ENCODE results near the gene DDTL.
"Not testable (repeated sequence)": the region's sequence is repeated elsewhere in the genome, so short reads cannot be mapped to it uniquely, and the experiment has no call there.

The DDTL gene

GRCh38 chr22:23966568-23966967 lies at the start of gene DDTL:
TSS of gene DDTL (plus strand) at chr22:23966888. CDS start at chr22:23966915, 27 bp downstream.
- H3K4me3 ChIP-seq (ENCODE audit: low read depth, low read length); in situ Hi-C loops (cut with HindIII; ENCODE audit: low sequenced_read_pairs); DNase-seq (ENCODE audit: low read depth, low spot score): not testable (repeated sequence)

GRCh38 chr22:23920267-23920611 lies 46.4 kb upstream of the DDTL start:
- DNase-seq (ENCODE audit: low read depth, low spot score); H3K4me3 ChIP-seq (ENCODE audit: low read depth, low read length); in situ Hi-C loops (cut with HindIII; ENCODE audit: low sequenced_read_pairs): not testable (repeated sequence)

- in situ Hi-C loops (cut with HindIII; ENCODE audit: low sequenced_read_pairs); DNase-seq (ENCODE audit: low read depth, low spot score); H3K4me3 ChIP-seq (ENCODE audit: low read depth, low read length): not testable (repeated sequence)
These were observed 45.0 kb upstream of the DDTL start for GRCh38 chr22:23921586-23922201.

GRCh38 chr22:23922921-23923320 lies 43.8 kb upstream of the DDTL start:
- in situ Hi-C loops (cut with HindIII; ENCODE audit: low sequenced_read_pairs) = no loop called here
- no peak for DNase-seq (ENCODE audit: low read depth, low spot score)
- no peak overlapping the region for H3K4me3 ChIP-seq (ENCODE audit: low read depth, low read length)
- TF ChIP-seq CTCF (IDR thresholded peaks at IDR 0.05; ENCODE audit: low read depth, low read length) = no peak

- no peak for TF ChIP-seq CTCF (IDR thresholded peaks at IDR 0.05; ENCODE audit: low read depth, low read length)
- DNase-seq (ENCODE audit: low read depth, low spot score) = no peak
- in situ Hi-C loops (cut with HindIII; ENCODE audit: low sequenced_read_pairs) = no loop called here
- no peak overlapping the region for H3K4me3 ChIP-seq (ENCODE audit: low read depth, low read length)
These were observed 41.6 kb upstream of the DDTL start for GRCh38 chr22:23925020-23925606.

GRCh38 chr22:23926561-23926960 lies 40.1 kb upstream of the DDTL start:
- in situ Hi-C loops (cut with HindIII; ENCODE audit: low sequenced_read_pairs) = no loop called here
- H3K4me3 ChIP-seq (ENCODE audit: low read depth, low read length) = no peak overlapping the region
- DNase-seq (ENCODE audit: low read depth, low spot score) = no peak
- no peak for TF ChIP-seq CTCF (IDR thresholded peaks at IDR 0.05; ENCODE audit: low read depth, low read length)

- DNase-seq (ENCODE audit: low read depth, low spot score) = no peak
- H3K4me3 ChIP-seq (ENCODE audit: low read depth, low read length) = no peak overlapping the region
- no peak for TF ChIP-seq CTCF (IDR thresholded peaks at IDR 0.05; ENCODE audit: low read depth, low read length)
- in situ Hi-C loops (cut with HindIII; ENCODE audit: low sequenced_read_pairs) = no loop called here
These were observed 28.2 kb upstream of the DDTL start for GRCh38 chr22:23938328-23939016.

GRCh38 chr22:23939017-23939357 lies 27.7 kb upstream of the DDTL start:
- H3K4me3 ChIP-seq (ENCODE audit: low read depth, low read length) = no peak overlapping the region
- TF ChIP-seq CTCF (IDR thresholded peaks at IDR 0.05; ENCODE audit: low read depth, low read length) = no peak
- DNase-seq (ENCODE audit: low read depth, low spot score) = no peak
- in situ Hi-C loops (cut with HindIII; ENCODE audit: low sequenced_read_pairs) = no loop called here

GRCh38 chr22:23940166-23940565 lies 26.5 kb upstream of the DDTL start:
- DNase-seq (ENCODE audit: low read depth, low spot score); in situ Hi-C loops (cut with HindIII; ENCODE audit: low sequenced_read_pairs); H3K4me3 ChIP-seq (ENCODE audit: low read depth, low read length): not testable (repeated sequence)

- DNase-seq (ENCODE audit: low read depth, low spot score); in situ Hi-C loops (cut with HindIII; ENCODE audit: low sequenced_read_pairs); H3K4me3 ChIP-seq (ENCODE audit: low read depth, low read length): not testable (repeated sequence)
These were observed 19.3 kb upstream of the DDTL start for GRCh38 chr22:23947391-23947790.

GRCh38 chr22:23949764-23950163 lies 16.9 kb upstream of the DDTL start:
- in situ Hi-C loops (cut with HindIII; ENCODE audit: low sequenced_read_pairs); DNase-seq (ENCODE audit: low read depth, low spot score); H3K4me3 ChIP-seq (ENCODE audit: low read depth, low read length): not testable (repeated sequence)

GRCh38 chr22:23951383-23951782 lies 15.3 kb upstream of the DDTL start:
- in situ Hi-C loops (cut with HindIII; ENCODE audit: low sequenced_read_pairs); H3K4me3 ChIP-seq (ENCODE audit: low read depth, low read length): not testable (repeated sequence)
- DNase-seq (ENCODE audit: low read depth, low spot score) = peak; percentile 17

All from astrocyte of the spinal cord (primary cell).